Dendritic cell treated with granulocyte-macrophage colony-stimulating factor and Interleukin-4, amounts not matched to agents 40 ng/mL and 50 ng/mL, for 4 days (primary cell): ENCODE measurements around the gene HIGD1C.
A peak's percentile ranks its signal among the peaks of the same experiment; 100 is the strongest.

Source experiments
- H3K27ac Mint-ChIP-seq: one replicate; pipeline ENCODE4 v1.8.0; 2022; ENCODE audit warnings: mild to moderate bottlenecking, mixed read lengths
- H3K27me3 Mint-ChIP-seq: one replicate; pipeline ENCODE4 v1.8.0; 2022; ENCODE audit warnings: mild to moderate bottlenecking, mixed read lengths
- H3K36me3 Mint-ChIP-seq: one replicate; pipeline ENCODE4 v1.8.0; 2022; ENCODE audit warnings: low read depth, mixed read lengths
- H3K4me1 Mint-ChIP-seq: one replicate; pipeline ENCODE4 v1.8.0; 2022; ENCODE audit warnings: low read depth, mixed read lengths
- H3K4me3 Mint-ChIP-seq: one replicate; pipeline ENCODE4 v1.8.0; 2022; ENCODE audit warnings: mild to moderate bottlenecking, moderate library complexity, mixed read lengths
- H3K9me3 Mint-ChIP-seq: one replicate; pipeline ENCODE4 v1.8.0; 2022; ENCODE audit warnings: mixed read lengths
- intact Hi-C: fragments of 100-400 bp; cut with micrococcal nuclease; formaldehyde crosslinking; loops from one replicate; pipeline ENCODE4 v1.15.0; 2022

The HIGD1C gene

GRCh38 chr12:50981319-50982239, 29.2 kb downstream of the HIGD1C start:
- intact Hi-C loops, result no loop called here
- no peak overlapping the region for H3K27ac Mint-ChIP-seq
- H3K9me3 Mint-ChIP-seq, result no peaks in the 10 kb centered on the region
- no peaks in the 10 kb centered on the region for H3K27me3 Mint-ChIP-seq
- no peaks in the 10 kb centered on the region for H3K4me1 Mint-ChIP-seq
- no peak overlapping the region for H3K4me3 Mint-ChIP-seq
- H3K36me3 Mint-ChIP-seq, result peaks cover 89% of the 10 kb centered on the region

DNA sequence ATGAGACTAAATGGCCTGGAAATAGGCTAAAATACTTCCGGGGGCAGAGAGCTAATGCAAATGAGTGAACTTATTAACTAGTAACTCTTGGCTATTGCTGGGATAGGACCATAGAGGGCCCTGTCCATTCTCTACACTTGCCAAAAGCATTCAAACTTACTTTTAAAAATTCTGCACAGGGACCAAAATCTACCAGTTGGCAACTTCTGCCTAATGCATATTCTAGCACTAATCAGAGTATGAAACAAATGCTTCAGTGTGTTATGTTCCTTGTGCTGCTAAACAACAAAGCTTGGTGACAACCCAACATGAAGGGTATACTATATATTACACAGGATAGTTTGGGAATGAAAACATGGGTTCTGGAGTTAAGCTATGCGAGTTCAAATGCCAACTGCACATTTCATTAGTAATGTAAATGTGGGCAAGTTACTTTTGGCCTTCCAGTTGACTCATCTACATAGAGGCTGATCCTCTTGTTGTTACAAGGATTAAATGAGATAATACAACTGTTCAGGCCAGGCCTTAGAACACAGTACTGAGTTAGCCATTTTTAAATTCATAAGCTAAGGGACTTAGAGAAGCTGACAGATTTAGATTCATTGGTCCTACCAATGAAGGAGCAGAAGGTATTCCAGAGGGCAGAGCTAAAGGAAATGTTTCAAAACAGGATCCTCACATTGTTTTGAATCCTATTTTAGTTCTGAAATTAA, 32.4 kb downstream of the HIGD1C start:
- H3K4me3 Mint-ChIP-seq, result no peak overlapping the region
- no peaks in the 10 kb centered on the region for H3K27me3 Mint-ChIP-seq
- no peaks in the 10 kb centered on the region for H3K9me3 Mint-ChIP-seq
- H3K4me1 Mint-ChIP-seq, result peaks cover 15% of the 10 kb centered on the region
- peak overlapping the region; percentile 57 for H3K27ac Mint-ChIP-seq
- peaks cover 89% of the 10 kb centered on the region for H3K36me3 Mint-ChIP-seq
- intact Hi-C loops, result no loop called here

DNA sequence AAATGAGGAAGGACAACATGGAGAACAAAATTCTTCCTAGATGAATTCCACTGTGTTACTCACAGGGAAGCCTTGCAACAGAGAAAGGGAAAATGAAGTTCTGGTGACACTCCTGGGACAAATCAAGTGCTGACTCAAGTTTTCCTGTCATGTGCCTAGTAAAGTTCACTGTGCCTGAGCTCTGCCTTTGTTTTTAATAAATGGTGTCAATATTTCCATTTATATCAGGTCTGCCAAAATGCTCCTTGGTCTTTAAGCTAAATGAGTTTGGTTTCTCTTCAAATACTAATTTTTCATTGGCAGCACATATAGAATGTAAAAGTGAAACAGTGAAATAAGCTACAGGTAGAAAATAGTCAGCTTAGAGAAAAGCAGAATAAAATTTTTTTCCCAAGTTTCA, 33.0 kb downstream of the HIGD1C start:
- H3K4me3 Mint-ChIP-seq, result no peak overlapping the region
- intact Hi-C loops, result no loop called here
- peaks cover 89% of the 10 kb centered on the region for H3K36me3 Mint-ChIP-seq
- peak overlapping the region; percentile 57 for H3K27ac Mint-ChIP-seq
- H3K4me1 Mint-ChIP-seq, result peaks cover 15% of the 10 kb centered on the region
- no peaks in the 10 kb centered on the region for H3K9me3 Mint-ChIP-seq
- no peaks in the 10 kb centered on the region for H3K27me3 Mint-ChIP-seq

DNA sequence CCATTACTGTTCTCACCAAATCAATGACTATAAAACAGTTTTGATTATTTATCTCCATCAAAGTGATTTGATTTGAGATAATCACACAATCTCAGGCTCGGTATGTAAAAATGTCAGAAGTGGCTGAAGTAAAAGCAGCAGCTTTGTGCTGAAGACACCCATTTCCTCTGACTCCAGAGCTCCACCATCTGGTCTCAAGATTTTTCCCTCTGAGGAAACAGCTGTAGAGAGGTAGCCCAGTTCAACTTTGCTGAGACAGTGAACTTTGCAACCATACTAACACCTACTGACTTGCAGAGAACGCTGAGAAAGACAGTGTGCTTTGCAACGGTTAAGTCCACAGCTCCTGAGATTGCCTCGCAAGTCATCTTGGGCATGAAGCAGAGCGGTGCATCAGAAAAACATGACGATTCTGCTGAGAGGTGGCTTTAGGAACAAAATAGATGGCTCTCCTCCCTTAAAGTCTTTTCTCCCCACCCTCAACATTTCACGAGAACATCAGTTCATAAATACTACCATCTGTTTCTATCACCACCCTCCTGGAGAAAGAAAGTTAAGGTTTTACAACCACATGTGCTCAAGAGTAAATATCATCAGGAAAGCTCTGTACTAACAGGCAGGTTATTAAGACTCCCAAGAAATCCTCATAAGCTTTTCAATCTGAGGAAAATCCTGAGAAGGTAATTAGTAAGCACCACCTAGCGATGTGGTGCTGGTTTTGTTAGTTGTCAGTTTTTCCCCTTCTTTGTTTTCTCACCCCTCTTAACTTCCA, 34.8 kb downstream of the HIGD1C start:
- Mint-ChIP-seq H3K27ac (no peak overlapping the region), H3K27me3 (no peaks in the 10 kb centered on the region), H3K9me3 (no peaks in the 10 kb centered on the region), H3K4me3 (no peak overlapping the region), H3K4me1 (peaks cover 25% of the 10 kb centered on the region), H3K36me3 (peaks cover 92% of the 10 kb centered on the region)
- intact Hi-C loops, result loop anchor here (1.0 kb wide), 2 partner anchors 162 to 222 kb away; no protein-coding TSS in a partner anchor

GRCh38 chr12:50988051-50988450, 35.7 kb downstream of the HIGD1C start:
- Mint-ChIP-seq H3K27ac (peak overlapping the region; percentile 55), H3K4me1 (peaks cover 33% of the 10 kb centered on the region), H3K9me3 (no peaks in the 10 kb centered on the region), H3K27me3 (no peaks in the 10 kb centered on the region), H3K4me3 (no peak overlapping the region), H3K36me3 (peaks cover 94% of the 10 kb centered on the region)
- intact Hi-C loops, result no loop called here

DNA sequence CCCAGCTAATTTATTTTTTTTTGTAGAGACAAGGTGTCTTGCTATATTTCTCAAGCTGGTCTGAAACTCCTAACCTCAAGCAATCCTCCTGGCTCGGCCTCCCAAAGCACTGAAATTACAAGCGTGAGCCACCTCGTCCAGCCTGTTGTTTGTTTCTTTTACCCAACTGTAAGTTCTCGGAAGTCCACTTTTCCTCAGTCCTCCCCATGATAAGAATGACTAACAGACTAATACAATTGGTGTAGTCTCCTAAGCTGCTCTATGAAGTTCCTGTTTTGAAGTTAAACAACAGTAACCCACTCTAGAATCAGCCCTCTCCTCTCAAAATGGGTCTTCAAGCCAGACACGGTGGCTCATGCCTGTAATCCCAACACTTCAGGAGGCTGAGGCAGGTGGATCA, 36.5 kb downstream of the HIGD1C start:
- no peaks in the 10 kb centered on the region for H3K9me3 Mint-ChIP-seq
- H3K4me3 Mint-ChIP-seq, result no peak overlapping the region
- H3K36me3 Mint-ChIP-seq, result peaks cover 95% of the 10 kb centered on the region
- no peaks in the 10 kb centered on the region for H3K27me3 Mint-ChIP-seq
- H3K4me1 Mint-ChIP-seq, result peaks cover 33% of the 10 kb centered on the region
- intact Hi-C loops, result no loop called here
- H3K27ac Mint-ChIP-seq, result peak overlapping the region; percentile 55

- intact Hi-C loops, result loop anchor here (5.0 kb wide), 1 partner anchor 37 kb away; the partner anchor contains the start of gene SLC11A2
- H3K27me3 Mint-ChIP-seq, result no peaks in the 10 kb centered on the region
- H3K27ac Mint-ChIP-seq, result no peak overlapping the region
- no peak overlapping the region for H3K4me3 Mint-ChIP-seq
- peaks cover 33% of the 10 kb centered on the region for H3K4me1 Mint-ChIP-seq
- H3K9me3 Mint-ChIP-seq, result no peaks in the 10 kb centered on the region
- peaks cover 99% of the 10 kb centered on the region for H3K36me3 Mint-ChIP-seq
Measured at GRCh38 chr12:50990147-50990727, 37.9 kb downstream of the HIGD1C start.

DNA sequence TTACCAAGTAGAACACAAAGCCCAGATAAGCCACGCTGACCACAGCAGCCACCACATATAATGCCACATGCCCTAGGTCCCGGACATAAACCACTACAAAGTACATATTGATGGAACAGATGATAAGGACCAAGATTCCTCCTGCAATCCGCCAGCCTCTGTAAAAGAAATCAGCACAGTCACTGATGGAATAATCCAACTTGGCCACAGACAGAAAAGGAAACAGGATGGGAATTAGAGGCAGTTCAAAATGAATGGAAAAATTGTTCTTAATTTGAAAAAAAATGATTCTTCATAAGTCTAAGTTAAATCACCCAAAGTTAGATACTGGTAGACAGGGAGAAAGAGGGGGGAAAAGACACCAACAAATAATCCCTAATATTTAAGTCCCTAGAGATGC, 38.4 kb downstream of the HIGD1C start:
- Mint-ChIP-seq H3K36me3 (peaks cover 100% of the 10 kb centered on the region), H3K4me1 (peaks cover 33% of the 10 kb centered on the region), H3K27ac (no peak overlapping the region), H3K9me3 (no peaks in the 10 kb centered on the region), H3K4me3 (no peak overlapping the region), H3K27me3 (no peaks in the 10 kb centered on the region)
- intact Hi-C loops, result loop anchor here (5.0 kb wide), 1 partner anchor 37 kb away; the partner anchor contains the start of gene SLC11A2

DNA sequence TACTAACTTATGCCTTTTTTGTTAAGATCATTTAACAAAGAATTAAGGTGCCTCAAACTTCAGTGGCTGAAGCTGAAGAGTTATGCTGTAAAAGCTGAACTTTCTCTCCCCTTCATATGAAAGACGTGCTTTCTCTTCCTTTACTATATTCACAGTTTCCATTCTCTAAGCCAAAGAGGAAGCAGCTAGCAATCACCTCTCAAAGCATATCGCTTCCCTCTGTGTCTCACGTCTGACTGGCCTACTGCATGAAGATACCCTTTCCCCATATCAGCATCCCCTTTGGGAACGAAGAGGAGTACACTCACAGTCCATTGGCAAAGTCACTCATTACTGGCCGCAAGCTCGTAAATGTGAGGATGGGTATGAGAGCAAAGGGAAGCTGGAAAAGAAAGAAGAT, 38.9 kb downstream of the HIGD1C start:
- H3K27me3 Mint-ChIP-seq, result no peaks in the 10 kb centered on the region
- H3K27ac Mint-ChIP-seq, result no peak overlapping the region
- intact Hi-C loops, result loop anchor here (5.0 kb wide), 1 partner anchor 36 kb away; the partner anchor contains the start of gene SLC11A2
- H3K4me1 Mint-ChIP-seq, result peaks cover 33% of the 10 kb centered on the region
- H3K9me3 Mint-ChIP-seq, result no peaks in the 10 kb centered on the region
- no peak overlapping the region for H3K4me3 Mint-ChIP-seq
- peaks cover 100% of the 10 kb centered on the region for H3K36me3 Mint-ChIP-seq

- H3K36me3 Mint-ChIP-seq, result peaks cover 100% of the 10 kb centered on the region
- intact Hi-C loops, result loop anchor here (5.0 kb wide), 1 partner anchor 34 kb away; the partner anchor contains the start of gene SLC11A2
- H3K9me3 Mint-ChIP-seq, result no peaks in the 10 kb centered on the region
- H3K27me3 Mint-ChIP-seq, result no peaks in the 10 kb centered on the region
- H3K27ac Mint-ChIP-seq, result no peak overlapping the region
- H3K4me1 Mint-ChIP-seq, result peaks cover 28% of the 10 kb centered on the region
- H3K4me3 Mint-ChIP-seq, result no peak overlapping the region
Measured at GRCh38 chr12:50992819-50993218, 40.5 kb downstream of the HIGD1C start.

GRCh38 chr12:50999093-50999492, 46.7 kb downstream of the HIGD1C start:
- Mint-ChIP-seq H3K27ac (peak overlapping the region; percentile 53), H3K27me3 (no peaks in the 10 kb centered on the region), H3K4me1 (peaks cover 25% of the 10 kb centered on the region), H3K9me3 (no peaks in the 10 kb centered on the region), H3K36me3 (peaks cover 100% of the 10 kb centered on the region), H3K4me3 (no peak overlapping the region)
- intact Hi-C loops, result no loop called here

DNA sequence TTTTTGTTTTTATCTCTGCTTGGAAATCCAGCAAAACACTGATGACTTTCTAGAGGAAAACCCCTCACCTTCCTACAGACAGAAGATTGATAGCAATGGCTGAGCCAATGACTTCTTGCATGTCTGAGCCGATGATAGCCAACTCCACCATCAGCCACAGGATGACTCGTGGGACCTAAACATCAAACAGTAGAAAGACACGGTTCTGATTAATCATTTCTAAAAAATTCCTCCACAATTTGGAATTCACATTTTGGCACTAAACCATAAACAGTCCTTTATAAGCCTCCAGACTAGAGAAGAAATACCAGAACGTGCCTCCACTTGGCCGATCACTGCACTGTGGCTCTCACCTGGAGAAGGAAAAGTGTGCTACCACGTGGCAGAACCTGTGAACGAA, 47.9 kb downstream of the HIGD1C start:
- Mint-ChIP-seq H3K4me3 (no peak overlapping the region), H3K4me1 (peaks cover 36% of the 10 kb centered on the region), H3K36me3 (peaks cover 100% of the 10 kb centered on the region), H3K27ac (no peak overlapping the region), H3K9me3 (no peaks in the 10 kb centered on the region), H3K27me3 (no peaks in the 10 kb centered on the region)
- intact Hi-C loops, result no loop called here

DNA sequence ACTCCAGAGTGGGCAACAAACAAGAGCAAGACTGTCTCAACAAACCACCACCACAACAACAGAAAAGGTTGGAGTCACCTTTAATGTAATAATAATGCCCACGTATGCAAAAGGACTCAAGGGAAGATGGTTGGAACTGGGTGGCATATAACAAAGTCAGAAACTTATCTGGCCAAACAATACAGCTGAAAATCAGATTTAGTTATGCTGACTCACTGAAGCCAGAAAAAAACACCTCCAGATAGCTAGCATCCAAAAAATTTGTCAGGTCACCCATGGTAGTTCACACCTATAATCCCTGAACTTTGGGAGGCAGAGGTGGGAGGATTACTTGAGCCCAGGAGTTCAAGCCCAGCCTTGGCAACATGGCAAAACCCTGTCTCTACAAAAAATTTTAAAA, 49.5 kb downstream of the HIGD1C start:
- intact Hi-C loops, result no loop called here
- H3K36me3 Mint-ChIP-seq, result peaks cover 100% of the 10 kb centered on the region
- H3K27ac Mint-ChIP-seq, result peak overlapping the region; percentile 17
- H3K9me3 Mint-ChIP-seq, result no peaks in the 10 kb centered on the region
- H3K4me1 Mint-ChIP-seq, result peaks cover 50% of the 10 kb centered on the region
- H3K27me3 Mint-ChIP-seq, result no peaks in the 10 kb centered on the region
- no peak overlapping the region for H3K4me3 Mint-ChIP-seq
